Measurements from ENCODE around the gene SLC26A4.

DNA sequence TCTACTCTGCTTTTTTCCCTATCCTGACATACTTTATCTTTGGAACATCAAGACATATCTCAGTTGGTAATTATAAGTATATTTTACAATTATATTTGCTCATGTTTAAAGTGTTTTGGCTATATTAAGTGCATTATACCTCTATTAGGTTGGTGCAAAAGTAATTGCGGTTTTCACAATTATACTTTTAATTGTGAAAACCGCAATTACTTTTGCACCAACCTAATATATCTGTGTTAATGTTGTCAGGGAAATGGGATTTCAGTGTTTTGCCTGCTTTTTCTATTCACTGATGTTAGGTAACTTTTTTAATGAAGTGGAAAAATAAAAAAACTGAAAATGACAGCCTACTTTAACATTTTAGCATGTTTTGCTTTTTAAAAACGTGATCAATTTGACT, 11.6 kb downstream of the SLC26A4 start:
- TF ChIP-seq RFX5 (IDR thresholded peaks at IDR 0.05; ENCODE audit: low read depth, low read length) (no peak), RBBP5 (conservative IDR thresholded peaks at IDR 0.05) (no peak), POLR2AphosphoS5 (IDR thresholded peaks at IDR 0.05; ENCODE audit: low read length) (no peak), CREB1 (IDR thresholded peaks at IDR 0.05; ENCODE audit: low read depth) (no peak)
- TF ChIP-seq, protein P1, sequence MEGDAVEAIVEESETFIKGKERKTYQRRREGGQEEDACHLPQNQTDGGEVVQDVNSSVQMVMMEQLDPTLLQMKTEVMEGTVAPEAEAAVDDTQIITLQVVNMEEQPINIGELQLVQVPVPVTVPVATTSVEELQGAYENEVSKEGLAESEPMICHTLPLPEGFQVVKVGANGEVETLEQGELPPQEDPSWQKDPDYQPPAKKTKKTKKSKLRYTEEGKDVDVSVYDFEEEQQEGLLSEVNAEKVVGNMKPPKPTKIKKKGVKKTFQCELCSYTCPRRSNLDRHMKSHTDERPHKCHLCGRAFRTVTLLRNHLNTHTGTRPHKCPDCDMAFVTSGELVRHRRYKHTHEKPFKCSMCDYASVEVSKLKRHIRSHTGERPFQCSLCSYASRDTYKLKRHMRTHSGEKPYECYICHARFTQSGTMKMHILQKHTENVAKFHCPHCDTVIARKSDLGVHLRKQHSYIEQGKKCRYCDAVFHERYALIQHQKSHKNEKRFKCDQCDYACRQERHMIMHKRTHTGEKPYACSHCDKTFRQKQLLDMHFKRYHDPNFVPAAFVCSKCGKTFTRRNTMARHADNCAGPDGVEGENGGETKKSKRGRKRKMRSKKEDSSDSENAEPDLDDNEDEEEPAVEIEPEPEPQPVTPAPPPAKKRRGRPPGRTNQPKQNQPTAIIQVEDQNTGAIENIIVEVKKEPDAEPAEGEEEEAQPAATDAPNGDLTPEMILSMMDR (IDR thresholded peaks at IDR 0.05 in 2 of 3, conservative IDR thresholded peaks at IDR 0.05 in 1 of 3; ENCODE audit: control insufficient read depth in 2 of 3, extremely low read depth in 1 of 3, insufficient read depth in 1 of 3, low read depth in 3 of 3, low read length in 3 of 3): no peak
